SIG-M5 treated with dmso at 0.1 percent for 504 hours (cell line): ENCODE data around the gene TWF2.

ENCODE experiments used
- DNase-seq: peaks from one replicate; lab custom pipeline; 2025; ENCODE audit not compliant: unreplicated experiment; lab: John Stamatoyannopoulos, UW

Gene TWF2

DNA sequence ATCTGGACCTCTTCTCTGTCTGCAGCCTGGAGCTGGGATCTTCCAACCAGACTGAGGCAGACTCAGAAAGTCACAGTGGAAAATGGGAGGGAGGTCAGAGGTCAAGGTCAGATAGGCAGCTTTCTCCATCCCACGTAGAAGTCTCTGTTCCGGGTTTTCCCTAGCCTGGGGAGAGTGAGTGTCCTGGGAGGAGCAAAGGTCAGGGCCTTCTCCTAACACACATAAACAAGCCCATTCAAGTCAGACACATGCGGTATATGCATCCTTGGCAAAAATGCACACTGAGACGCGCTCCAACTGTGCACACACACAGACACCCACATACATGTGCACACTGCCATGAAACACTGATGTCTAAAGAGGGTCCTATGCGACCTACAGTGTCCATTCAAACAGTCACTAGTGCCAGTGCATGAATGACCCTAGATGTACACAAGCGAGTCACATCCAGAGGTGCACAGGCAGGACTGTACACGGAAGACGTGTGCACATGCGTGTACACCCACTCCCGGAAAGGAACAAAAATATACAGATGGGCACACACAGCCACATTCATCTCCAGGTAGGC is 681 bp downstream of the TWF2 start:
- DNase-seq, result no peak

DNA sequence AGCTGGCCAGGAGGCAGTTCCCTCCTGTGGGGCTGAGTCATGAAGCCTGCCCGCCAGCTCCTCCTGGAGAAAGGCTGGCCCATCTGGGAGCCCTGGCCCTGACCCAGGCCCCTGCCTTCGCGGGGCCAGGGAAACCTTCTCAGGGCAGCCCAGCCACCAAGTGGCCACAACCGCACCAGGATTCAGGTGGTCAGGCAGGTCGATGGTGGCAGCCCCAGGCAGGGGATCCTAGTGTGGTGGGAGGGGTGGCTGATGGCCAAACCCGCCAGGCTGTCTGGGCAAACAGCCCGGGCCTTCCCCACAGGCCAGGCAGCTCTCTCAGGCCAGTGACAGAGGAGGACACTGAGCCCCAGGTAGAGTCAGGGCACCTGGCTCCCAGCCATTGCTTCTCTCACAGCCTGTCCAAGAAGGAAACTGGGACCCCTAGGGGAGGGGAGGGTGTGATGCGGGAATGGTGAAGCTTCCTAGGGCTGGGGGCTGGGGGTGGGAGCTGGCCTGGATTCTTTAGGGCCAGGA is 1.2 kb downstream of the TWF2 start:
- no peak for DNase-seq

DNA sequence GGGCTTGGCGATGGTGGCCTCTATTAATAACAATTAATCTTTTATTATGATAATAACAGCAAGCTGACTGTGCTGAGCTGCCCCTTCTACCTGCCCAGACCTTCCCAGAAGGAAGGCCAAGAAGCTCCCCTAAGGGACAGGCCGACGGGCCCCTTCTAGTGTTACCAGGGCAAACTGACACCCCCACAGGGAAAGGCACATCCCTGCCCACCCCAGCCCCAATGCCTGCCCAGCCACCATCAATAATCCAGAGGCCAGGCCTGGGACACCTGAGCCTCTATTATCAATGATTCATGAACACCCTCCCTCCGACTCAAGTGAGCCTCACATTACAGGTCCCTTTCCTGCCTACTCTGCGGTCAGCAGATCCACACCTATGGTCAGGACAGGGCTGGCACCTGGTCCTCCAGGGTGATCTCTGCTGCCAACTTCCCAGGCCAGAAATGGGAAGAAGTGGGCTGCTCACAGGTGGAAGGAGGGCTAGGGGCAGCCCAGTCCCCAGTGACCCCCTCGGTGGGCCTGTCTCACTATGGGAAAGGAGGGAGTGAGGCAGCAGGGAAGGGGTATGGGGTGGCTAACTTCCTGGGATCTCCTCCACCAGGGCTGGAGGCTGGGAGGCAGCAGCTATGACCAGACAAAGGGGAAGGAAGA is 1.8 kb downstream of the TWF2 start:
- DNase-seq, result peak; percentile 58

DNA sequence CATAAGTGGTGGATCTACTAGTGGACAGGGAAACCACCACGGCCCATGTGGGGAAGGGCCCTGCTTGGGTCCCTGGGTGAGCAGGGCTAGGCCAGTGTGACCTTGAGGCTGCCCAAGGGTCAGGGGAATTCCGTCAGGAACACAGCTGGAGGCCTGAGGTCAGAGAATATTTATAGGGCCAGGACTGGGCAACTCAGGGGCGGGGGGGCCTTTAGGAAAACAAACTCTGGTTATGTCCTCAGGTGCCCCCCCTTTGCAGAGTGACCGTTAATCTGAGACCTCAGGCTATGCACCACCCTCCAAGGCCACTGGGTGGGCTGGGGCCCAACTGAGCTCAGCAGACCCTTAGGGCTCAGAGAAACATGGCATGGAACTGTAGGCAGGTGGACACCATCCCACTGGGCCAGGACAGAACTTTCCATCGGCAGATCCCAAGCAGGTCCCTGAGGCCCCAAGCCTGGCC is 2.5 kb downstream of the TWF2 start:
- no peak for DNase-seq

DNA sequence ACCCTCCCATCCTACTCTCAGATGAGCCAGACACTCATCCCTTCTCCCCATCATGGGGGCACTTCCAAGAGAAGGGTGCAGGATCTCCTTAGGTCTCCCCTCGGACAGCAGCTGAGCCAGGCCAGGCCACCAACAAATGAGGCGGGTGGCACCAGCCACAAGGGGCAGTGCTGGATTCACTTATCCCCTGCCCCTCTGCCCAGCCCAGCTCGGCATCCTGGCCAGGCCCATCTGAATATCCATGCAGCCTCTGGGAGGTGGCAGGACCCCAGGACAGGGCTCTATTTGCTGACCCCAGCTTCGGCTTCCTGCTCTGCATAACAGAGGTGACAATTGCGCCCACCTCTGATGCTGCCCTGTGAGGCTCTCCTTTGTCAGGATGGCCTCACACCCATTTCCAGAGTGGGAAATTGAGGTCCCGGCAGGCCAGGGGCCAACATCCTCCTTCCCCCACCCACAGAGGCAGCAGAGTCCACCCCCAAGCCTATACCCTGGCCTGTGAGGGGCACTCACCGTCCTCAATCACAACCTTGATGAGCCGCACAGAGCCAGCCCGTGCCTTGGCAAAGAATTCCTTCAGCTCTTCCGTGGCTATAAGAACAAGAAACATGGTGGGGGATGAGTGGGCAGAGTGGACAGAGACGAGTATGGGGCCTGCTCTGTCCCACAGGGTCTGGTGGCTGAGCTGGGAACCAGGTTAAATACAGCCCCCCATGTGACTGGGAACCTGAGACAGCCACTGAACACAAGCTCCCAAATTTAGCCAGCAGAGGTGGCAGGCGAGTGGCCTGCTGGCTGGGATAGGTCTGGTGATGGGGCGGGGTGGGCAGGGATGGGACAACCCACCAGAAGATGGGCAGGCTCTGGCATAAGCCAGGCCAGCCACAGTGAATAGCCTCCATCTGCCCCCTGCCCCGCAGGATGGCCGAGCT is 4.2 kb downstream of the TWF2 start:
- no peak for DNase-seq

DNA sequence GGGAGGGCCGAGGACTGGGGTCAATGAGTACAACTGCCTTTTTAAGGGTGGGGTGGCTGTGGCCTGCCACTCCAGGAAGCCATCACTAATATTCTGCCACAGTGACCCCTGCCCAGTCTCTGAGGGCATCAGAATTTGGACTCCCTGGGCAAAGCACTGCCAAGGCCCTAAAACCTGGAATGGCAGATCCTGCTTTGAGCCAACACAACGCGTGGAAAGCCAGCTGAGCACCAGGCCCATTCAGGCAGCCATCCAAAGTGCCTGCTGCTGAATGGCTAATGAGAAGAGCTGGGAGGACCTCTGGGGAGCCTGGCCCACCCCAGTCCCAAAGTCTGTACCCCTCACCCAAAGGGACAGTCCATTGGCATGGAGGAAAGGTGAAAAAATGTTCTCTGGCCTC is 5.0 kb downstream of the TWF2 start:
- DNase-seq, result no peak

DNA sequence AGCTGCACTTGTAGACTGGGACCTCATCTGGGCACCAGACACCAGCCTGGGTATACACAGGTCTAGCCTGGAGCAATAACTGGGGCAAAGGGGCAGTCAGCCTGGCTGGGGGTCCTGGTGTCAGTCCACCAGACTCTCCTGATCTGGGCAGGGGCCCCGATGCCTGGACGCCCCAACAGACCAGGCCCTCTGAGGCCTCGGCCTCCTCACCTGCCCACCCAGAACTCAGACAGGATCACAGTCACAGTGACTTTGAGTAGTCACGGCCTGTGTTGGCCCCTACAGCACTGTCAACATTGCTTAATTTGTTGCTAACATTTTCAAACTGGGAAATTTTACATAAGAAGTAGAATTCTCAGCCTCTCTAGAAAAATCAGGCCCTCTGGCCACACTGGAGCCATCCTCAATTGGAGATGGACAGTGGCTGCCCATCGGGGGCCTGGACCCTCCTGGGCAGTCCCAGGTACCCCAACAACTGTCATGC is 5.8 kb downstream of the TWF2 start:
- no peak for DNase-seq

DNA sequence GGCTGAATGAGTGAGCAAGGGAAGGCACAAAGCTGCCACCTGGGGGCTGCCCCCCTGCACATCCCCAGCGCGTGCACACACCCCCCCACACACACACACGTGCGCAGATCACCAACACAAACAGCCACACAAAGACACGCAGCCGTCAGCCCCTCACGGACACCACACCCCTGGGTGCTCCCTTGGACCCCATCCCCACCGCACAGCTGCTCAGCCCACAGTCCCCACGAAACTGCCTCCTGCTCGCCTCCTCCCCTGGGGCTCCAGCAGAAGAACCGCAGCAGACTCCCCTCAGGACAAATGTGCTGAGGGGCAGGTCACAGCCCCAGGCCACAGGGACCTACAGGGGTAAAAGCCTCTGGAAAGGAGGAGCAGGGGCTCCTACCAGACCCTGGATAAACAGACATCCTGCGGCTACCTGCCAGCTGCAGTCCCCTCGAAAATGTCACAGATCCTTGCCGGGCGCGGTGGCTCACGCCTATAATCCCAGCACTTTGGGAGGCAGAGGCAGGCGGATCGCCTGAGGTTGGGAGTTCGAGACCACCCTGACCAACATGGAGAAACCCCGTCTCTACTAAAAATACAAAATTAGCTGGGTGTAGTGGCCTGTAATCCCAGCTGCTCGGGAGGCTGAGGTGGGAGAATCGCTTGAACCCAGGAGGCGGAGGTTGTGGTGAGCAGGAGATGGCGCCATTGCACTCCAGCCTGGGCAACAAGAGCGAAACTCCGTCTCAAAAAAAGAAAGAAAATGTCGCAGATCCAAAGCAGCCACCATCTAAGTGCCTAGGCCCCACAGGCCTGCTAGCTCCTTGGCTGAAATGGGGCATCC is 6.5 kb downstream of the TWF2 start:
- DNase-seq, result no peak

DNA sequence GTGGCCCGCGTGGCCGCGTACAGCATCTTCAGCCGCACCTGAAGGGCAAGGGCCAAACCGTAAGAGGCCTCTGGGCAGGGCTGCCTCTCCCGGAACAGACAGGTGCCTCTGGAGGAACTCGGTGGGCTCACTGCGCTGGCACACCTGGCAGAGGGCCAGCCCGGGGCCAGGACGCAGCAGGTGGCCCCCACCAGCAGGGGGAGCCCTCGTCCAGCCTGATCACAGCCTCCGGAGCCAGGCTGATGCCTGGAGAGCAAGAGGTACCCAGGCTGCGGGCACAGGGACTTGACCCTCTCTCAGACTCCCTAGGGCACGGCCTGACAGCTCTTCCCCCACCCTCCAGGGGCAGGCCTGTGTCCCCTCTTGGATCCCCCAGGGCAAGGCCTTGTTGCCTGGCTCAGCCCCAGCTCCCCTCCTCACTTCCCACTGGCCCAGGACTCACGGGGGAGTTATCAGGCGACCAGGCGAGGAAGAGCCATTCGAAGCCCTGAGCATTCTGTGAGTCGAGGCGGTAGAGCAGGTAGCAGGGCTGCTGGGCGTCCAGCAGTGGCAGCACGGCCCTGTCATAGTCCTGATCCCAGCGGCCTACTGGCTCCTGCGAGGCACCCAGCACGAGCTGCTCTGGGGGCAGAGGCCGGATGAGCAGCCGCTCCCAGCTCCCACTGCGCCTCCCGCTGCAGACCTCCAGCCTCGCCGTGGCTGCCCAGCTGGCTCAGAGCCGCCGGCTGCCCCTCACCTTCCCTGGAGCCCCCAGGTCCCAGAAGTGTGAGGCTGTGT is 7.3 kb downstream of the TWF2 start:
- DNase-seq, result no peak

DNA sequence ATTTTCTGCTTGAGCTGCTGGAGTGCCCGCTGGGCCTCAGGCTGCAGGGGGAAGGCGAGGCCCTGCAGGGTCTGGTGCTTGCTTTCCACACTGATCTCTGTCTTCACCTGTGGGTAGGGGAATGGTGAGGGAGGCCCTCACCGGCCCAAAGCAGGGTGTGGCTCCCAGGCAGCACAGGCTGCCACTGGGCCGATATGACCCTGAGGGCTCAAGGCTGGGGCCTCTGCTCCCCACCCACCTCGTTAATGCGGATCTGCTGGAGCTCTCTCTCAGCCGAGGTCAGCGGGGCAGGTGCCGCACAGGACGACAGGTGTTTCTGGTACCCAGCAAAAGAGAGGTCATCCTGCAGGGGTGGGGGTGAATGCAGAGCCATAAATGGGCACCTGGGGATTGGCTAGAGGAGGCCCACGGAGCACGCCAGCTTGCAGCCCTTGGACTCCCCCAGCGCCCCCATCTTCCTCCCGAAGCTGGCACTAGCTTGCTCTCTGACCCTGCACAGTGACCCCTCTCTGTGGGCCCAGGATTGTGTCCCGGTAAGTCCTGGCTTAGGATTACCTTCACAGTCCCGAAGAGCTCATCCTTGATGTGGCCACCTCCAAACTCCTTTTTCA is 8.0 kb downstream of the TWF2 start:
- no peak for DNase-seq

DNA sequence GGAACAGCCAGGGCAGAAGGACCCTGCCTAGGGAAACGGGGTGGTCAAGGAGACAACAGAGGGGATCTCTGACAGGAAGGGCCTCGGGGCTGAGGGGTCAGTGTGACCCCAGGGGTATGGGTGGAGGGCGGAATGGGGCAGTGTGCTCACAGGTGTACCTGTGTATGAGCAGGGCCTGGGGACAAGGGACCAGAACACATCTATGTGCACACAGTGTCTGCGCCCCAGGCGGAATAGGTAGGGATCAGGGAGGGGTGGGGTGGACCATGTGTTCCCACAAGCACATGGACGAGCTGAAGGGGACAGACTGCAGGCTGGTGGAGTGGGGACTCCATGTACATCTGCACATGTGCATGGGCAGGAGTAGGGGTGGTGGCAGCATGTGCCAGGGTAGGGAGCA is 8.5 kb downstream of the TWF2 start:
- DNase-seq, result no peak

DNA sequence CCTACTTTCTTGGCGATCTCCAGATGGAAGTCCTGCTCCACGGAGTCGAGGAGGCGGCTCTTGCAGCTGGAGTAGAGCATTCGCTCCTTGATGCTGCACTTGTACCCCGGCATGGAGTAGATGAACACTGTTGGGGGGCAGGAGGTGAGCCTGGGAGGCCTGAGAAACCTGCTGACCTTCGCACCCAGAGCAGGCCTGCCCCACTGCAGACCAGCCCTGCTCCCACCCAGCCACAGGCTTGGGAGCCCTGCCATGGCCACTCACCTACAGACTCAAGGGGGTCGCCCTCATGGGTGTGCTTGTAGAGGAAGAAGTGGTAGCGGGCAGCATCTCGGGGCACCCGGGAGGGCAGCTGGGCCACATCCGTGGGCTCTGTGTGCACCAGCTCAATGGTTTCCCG is 9.3 kb downstream of the TWF2 start:
- DNase-seq, result no peak

DNA sequence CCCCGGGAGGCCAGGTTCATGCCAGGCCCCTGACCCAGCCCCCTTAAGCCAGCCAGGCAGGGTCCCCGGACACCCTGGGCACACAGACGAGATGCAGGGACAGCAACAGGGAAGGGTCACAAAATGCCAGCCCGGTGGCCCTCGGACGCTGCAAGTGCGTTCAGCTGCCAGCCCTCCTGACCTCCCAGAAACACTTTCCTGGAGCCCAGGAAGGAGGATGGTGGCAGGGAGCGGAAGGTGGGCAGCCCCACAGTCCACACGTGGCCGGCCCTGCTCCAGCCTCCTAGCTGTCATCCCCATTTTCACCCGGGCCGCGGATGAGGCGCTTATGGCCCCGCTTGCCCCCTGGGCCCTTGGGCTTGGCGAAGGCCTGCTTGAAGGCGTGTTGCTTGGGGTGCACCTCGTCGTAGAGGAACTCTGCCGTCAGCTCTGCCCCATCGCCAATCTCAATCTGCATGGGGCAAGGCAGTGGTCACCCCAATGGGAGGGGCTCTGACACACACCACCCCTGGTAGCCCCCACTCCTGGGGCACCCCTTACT is 10.1 kb downstream of the TWF2 start:
- DNase-seq, result no peak

DNA sequence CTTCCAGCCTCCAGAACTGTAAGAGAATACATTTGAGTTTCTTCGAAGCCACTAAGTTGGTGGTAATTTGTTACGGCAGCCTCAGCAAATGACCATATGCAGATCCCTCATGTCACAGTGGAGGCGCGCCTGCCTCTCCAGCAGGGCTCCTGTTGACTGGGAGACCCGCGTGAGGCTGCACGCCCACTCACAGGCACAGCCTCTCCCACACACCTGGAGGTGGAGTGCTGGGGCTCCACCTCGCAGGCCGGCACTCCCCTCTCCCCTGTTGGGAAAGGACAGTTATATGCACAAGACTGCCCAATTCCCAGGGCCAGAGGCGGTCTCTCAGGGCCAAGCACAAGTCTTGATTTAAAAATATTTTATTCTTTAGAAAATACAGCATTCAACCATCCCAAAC is 10.7 kb downstream of the TWF2 start:
- no peak for DNase-seq

DNA sequence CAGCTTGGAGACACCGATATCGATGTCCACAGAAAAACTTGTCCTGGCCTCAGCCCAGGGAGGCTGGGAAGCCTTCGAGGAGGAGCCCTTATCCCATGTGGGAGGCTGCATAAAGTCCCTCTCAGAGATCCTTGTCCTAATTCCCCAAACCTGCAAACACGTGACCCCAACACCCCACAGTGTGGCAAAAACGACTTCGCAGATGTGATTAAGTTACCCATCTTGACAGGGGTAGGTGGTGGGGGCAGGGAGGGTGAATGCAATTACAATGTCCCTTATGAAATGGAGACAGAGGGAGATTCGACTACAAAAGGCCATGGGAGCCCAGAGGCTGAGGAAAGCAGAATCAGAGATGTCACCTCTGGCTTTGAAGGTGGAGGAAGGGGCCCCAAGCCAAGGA is 11.2 kb downstream of the TWF2 start:
- DNase-seq, result no peak

DNA sequence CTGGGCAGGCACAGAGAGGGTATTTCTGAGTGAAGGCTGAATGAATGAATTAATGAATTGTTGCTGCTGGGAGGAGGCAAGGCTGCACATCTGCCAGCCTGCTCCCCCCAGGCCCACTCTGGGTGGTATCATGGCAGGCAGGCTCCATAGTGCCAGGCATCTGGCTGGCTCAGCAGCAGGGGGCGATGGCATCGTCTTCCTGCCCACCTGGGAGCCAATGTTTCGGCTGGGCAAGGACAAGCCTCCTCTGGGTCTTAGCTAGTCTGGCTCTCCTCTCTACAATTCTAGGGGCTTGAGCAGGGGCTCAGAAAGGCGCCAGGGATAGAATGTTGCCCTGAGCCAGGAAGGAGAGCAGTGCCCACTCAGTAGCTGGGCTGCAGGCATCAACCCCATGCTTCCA is 11.8 kb downstream of the TWF2 start:
- no peak for DNase-seq

DNA sequence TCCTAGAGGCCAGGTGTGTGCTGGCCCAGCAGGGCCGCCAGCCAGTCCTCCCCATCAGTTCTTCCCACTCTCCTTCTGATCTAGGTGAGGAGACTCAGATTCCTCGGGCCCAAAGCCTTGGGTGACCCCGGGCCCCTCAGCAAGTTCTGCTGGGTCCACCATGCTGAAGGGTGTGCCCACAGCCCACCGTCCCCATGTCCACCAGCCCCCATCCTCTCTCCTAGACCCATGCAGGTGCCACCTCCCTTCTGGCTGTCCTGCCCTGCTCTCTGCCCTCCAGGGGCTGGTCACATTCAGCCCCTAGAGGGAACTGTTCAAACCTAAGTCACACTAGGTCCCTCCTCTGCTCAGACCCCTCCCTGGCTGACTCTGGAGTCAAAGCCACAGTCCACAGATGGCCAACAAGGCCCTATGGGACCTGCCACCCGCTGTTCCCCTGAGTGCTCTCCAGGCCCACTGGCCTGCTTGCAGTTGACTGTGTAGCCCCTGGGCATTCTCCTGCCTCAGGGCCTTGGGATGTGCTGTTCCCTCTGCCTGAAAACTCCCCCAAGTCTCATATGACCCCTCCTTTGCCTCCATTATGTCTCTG is 12.6 kb downstream of the TWF2 start:
- DNase-seq, result no peak

DNA sequence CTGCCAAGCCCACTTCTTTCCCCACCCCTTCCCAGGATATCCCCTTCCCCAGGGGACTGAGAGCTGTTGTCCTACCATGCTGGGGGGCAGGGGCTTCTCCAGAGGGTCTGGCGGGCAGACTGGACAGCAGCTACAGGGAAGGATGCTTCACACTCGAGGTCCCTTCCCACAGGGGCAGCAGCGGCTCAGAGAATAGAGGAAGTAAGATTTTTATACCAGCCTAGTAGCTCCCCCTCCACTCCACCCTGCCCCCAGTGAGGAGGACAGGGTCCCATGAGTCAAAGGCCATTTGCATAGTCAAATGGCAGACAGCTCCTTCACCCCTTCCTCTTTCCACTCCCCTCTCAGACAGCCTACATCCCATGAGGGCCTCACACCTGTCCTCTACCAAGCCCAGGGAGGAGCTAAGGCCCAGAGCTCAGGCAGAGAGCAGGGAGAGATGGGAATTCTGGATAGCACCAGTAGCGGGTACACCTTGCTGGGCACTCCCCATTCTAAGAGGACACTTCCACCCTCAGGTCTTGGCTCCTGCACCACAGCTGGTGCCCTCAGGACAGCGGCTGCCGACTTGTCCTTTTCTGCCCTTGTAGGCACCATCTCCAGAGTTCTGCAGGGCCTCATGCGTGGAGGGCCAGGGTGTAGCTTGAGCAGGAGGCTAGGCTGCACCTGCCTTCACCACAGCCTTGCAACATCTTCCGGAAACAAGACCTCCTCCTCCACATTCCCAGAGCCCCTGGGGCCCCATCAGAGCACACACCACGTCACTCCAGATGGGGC is 13.3 kb downstream of the TWF2 start, which contains the start of gene TLR9:
Gene TLR9 (minus strand): TSS at position 194 of the 777 bp plus-strand sequence. CDS start 116 bp downstream, at position 78.
- peak; percentile 91 for DNase-seq
